T-helper 9 cell (primary cell): Measurements from ENCODE around the gene C14orf132.
"Not testable (repeated sequence)": the region's sequence is repeated elsewhere in the genome, so short reads cannot be mapped to it uniquely, and the experiment has no call there.

Experiments used
- DNase-seq: peaks from one replicate; pipeline ENCODE4 v3.0.0-alpha.2; 2020

Gene C14orf132

DNA sequence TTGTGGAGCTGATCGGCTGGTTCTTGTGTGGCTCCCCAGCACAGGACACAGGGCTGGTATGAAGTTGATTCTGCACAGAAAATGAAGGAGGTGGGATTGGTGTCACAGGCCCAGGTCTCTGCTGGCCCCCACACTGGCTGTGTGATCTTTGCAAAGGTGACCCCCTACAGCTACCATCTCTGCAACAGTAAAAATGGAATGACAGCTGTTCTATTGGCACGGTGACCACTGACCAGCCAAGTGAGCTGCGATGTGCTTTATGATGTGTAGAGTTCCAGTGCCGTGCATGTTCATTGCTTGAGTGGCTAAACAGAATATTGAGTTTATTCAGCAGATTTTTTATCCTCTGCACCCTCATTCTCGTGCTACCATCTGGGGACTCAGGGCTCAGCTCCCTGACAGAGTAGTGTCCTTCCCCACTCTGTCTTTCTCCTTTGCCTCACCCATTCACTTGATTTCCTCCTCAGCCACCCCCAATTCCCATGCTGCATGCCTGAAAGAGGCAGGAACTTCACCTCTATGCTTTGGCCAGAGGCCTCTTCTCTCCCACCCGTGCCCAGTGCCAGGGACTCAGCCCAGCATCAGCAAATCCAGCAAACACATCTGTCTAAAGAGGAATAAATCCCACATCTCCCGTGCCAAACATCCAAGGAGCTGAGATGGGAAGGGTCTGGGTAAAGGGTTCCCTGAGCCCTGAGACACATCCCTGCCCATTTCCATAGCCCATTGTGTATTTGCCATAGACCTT lies 21.2 kb downstream of the C14orf132 start:
- no peak for DNase-seq

DNA sequence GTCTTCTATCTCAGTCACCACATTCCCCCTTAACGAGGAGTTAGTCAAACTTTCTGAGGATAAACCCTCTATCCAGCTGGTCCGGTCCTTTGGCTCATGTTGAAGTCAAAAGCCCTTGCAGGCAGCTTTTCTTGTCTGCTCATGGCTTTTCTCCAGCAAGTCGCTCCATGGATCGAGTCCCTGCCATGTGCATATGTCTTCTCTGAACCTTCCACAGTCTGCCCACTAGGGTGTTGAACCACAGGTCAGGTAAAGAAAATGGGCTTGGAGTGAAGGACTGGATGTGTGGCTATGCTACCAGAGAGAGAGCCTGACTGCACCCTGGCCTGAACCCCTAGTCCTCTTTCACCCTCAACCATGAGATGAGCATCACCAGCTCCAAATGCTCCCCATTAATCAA lies 22.8 kb downstream of the C14orf132 start:
- no peak for DNase-seq

DNA sequence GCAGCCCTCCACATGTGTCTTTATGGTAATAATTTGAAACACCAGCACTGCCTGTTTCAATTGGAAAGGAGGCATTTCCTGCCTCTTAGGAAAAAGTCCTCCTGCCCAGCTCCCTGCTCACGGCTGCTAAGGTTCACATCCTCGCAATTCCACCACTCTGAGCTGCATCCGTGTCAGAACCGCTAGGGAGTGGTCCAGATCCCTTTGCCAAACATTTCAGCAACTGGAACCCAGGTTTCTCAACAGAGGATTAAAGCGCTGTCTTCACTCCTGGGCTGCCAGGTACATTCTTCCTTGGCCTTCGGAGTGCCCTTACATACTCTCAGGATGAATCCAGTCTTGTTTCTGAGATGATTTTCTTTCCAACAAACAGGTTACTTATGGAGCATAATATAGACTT lies 23.3 kb downstream of the C14orf132 start:
- DNase-seq = no peak

DNA sequence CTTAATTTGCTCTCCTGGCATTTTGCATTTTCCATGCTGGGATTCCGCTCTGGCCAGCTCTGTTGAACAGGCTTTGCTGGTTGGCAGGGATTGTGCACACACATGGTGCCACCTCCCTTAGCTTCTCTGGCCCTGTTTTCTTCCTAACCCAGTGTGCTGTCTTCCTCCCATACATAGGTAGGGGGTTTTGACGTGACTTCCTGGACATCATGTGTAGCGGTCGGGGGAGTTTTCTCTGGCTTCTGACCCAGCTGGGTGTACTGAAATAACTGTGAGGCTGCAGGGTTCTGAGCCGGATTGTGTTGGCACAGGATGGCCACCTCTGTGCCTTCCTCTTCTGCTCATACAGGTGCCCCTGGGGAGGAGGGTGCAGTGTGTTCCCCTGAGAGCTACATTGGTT lies 25.7 kb downstream of the C14orf132 start:
- DNase-seq = no peak

DNA sequence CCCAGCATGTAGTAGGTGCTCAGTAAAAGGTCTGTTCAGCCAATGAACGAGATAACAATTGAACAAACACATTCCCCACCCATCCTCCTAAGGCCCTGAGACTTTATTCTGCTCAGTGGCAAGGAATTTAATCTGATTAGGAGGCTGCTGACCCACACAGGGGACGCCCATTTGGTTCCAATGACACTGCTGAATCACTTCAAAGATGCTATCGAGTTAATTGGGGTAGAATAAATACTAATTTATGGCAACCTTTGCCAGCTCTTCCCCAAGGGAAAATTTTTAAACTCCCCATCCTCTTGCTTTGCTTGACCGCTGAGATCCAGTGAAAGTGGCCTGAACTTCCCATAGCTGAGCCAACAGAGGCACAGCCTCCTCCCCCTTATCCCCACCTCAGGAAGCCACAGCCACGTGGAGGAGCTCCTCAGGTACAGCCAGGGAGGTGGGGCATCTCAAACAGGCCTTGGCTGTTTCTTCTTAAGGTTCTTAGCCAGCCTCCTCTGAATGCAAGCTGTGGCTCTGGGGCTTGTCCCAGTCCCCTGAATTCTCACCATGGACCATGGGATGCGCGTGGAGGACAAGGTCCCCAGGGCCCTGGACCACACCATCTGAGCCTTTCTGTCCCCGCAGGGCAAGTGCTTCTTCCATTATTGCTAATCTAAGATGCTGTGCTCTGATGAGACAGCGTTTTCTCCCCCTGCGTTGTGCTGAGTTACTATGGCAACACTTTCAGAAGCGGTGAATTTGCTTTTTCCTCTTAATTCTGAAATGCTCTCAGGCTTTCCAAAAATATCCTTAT lies 26.7 kb downstream of the C14orf132 start:
- DNase-seq = no peak

DNA sequence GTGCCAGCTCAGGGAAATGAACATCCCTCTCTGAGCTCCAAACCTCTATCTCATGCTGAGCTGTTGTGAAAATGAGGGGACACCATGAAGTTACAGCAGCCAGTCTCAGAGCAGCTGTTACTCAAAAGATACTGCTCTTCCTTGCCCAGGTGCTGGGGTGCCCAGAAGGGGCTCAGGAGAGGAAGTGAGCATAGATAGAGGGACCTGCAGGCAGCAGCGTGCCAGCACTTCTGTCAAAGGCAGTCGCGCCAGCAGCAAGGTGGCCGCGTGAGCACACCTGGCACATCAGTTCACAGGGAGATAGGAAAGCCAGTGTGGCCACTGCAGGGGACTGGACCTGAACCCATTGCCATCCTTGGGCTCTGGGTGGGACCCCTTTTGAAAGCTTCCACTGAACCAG lies 27.8 kb downstream of the C14orf132 start:
- no peak for DNase-seq

DNA sequence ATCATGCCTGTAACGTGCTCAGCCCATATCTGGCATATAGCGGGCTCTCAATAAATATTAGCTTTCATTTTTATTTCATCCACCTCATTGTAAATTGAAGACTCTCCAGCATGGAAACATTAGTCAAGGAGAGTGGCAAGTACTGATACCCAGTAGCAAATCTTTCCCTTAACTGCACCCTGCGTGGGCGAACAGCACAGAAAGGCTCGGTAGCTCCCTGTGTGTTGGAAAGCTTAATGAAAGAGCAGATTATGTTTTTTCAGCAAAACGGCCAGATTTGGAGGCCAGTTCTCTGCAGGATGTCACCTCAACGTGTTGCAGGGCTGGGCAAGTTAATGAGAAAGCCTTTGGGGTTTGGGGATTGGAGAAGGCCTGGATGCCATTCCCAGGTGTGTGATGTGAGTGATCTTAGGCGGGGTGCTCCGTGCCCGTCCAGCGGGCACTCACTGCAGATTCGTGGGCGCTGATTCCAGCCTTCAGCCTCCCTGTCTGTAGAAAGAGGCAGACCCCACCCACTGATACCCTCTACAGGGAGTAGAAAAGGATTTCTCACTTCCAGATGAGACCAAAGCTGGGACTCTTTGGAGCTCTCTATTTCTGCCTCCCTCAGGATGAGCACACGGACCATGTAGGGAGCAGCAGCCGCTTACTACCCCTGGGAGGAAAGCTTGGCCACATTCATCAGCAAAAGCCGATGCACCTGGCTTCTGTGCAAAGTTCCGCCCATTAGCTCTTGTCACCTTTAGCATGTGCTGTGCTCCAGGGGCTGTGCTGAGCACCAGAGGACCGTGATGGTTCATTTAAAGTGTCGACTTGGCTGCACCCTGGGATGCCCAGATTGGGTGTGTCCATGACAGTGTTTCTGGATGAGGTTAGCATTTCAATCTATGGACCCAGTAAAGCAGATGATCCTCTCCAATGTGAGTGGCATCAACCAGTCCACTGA lies 29.1 kb downstream of the C14orf132 start:
- no peak for DNase-seq

DNA sequence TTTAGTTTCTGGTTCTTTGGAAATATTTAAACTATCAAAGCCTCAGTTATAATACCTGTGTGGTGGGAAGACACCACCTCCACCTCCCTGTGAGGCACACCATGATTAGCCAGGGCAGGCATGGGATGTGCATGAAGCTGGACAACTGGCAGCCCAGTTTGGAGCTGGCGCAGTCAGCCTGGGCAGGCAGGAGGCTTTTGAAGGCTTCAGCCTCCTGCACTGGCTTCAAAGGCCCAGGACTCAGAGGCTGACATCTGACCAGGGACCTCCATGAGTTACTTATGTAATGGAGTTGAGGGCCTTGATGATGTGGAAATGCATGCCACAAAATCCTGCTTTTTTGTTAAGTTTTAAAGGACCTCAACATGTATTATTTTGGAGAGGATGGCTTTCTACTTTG lies 30.3 kb downstream of the C14orf132 start:
- no peak for DNase-seq

DNA sequence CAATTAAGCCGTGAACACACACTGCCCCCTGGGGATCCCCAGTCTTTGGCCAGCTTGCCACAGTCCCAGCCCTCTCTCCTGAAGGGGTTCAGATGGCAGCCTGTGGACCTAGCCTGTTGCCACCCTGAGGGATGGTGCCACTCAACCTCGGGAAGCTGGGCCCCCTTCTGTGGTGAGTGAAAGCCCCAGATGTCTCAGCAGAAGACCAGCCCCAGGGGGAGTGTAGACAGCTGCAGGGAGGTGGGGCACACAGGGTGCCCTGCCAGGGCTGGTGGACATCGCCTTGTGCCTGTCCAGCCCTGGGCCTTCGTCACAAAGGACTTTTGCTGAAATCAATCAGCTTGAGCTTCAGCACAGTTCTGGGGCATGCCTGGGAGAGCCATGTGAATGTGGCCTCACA lies 32.4 kb downstream of the C14orf132 start:
- DNase-seq = no peak

DNA sequence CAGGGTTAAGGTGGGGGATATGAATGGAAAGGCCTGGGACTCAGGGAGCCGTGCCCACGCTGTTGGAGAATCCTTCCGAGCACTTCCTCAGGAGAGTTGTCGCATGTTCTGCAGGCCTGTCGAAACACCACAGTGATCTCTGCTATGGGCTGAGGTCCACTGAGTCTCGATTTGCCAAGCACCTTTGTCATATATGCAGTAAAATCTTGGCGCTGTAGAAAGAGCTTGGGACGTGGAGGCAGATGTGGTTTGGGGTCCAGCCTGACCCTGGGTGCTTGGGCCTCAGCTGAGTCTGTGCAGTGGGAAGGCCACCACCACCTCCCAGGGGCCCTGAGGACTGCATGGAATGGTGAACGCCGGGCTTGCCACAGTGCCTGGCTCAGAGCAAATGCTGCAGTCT lies 32.9 kb downstream of the C14orf132 start:
- DNase-seq = no peak

DNA sequence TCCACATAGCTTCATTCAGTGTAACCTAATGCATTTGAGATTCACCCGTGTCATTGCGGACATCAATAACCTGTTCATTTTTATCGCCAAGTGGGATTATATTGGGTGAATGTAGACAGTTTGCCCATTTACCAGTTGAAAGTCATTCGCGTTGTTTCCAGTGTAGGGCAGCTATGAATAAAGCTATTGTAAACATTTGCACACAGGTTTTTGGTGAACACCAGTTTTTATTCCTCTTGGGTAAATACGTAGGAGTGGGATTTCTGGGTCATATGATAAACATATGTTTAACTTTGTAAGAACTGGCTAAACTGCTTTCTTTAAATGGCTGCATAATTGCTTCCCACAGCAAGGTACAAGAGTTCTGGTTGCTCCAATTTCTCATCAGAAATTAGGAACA lies 33.6 kb downstream of the C14orf132 start:
- DNase-seq = no peak

DNA sequence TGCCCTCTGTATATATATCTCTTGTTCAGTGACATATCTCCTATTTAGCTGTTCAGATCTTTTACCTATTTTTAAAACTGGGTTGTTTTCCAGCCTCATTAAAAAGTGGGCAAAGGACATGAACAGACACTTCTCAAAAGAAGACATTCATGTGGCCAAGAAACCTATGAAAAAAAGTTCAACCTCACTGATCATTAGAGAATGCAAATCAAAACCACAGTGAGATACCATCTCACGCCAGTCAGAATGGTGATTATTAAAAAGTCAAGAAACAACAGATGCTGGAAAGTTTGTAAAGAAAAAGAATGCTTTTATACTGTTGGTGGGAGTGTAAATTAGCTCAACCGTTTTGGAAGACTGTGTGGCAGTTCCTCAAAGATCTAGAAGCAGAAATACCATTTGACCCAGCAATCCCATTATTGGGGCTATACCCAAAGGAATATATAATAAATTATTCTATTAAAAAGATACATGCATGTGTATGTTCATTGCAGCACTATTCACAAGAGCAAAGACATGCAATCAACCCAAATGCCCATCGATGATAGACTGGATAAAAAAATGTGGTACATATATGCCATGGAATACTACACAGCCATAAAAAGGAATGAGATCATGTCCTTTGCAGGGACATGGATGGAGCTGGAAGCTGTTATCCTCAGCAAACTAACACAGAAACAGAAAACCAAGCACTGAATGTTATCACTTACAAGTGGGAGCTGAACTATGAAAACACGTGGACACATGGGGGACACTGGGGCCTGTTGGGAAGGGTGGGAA lies 34.3 kb downstream of the C14orf132 start:
- DNase-seq = not testable (repeated sequence)

DNA sequence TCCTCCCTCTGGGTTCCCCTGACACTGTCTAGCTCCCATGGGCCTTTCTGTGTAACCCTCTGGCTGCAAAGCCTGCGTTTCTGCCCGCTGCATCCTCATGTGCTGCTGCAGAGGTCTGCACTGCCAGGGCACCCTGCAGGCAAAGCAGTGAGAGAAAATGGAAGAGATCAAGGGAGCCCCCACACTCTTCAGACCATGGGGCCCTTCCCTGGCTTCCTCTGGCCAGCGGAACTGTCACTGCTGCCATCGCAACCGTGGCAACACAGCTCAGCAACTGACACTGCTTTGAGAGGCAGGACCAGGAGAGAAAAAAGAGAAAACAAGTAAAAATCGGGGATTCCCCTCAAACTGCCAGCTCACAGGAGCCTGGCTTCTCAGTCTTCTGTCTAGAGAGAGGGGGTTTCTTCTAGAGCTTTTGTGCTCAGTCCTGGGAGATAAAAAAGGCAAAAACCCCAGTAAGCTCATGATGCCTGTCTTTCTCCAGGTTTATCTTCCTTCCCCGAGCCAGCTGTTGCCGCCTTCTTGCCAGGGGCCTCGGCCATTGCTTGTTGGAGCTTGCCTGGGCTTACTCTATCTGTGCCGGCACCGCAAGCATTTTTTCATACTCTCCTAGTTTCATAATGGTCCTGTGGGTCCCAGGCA lies 38.9 kb downstream of the C14orf132 start:
- DNase-seq = no peak

DNA sequence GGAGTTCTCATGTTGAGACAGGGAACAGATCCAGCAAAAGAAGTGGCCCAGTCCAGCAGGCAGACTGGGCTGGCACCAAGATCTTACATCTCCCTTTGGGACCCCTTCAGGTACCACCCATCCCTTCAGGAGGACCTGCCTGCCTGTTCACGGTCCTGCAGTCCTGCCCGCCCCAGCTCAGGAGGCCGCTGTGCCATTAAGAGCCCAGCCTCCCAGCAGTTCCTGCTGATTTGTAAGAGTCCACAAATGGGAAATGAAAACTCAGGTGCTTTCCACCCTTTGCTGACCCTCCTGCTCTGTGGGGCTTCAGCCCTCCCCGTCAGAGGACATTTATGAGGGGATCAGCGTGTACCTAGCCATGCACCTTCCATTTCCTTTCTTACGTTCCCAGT lies 39.5 kb downstream of the C14orf132 start:
- DNase-seq = no peak

DNA sequence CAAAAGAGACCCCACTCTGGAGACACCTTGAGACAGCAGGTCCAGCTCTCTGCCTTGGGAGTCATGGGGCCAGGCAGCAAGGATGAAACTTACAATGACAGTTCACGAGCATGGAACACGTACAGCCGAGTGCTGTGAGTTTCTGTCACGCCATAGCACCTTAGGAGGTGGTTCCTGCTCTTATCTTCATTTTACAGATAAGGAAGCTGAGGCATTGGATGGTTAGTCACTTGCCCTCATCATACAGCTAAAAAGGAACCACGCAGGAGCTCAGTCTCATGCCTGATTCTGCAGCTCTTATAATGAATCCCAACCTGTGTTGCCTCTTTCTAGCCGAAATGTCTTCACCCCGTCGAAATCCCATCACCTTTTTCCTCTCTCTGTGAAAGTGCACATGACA lies 39.9 kb downstream of the C14orf132 start:
- no peak for DNase-seq

DNA sequence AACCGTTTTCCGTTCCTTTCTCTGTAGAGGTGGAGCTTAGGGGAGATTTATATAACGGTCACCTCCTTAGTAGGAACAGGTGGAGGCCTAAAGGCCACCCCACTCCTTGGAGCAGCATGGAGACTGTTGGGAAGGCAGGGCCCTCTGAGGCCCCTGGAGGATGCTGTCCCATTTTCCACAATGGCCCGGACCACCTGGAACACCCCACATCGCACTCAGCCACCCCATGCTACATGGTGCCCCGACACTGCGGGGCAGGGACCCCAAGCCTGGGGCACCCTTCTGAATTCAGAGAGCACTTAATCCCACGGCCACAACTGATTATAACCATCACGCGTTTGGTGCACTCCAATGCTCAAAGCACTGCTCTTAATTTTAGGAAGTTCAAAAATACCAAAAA lies 41.4 kb downstream of the C14orf132 start:
- DNase-seq = no peak

DNA sequence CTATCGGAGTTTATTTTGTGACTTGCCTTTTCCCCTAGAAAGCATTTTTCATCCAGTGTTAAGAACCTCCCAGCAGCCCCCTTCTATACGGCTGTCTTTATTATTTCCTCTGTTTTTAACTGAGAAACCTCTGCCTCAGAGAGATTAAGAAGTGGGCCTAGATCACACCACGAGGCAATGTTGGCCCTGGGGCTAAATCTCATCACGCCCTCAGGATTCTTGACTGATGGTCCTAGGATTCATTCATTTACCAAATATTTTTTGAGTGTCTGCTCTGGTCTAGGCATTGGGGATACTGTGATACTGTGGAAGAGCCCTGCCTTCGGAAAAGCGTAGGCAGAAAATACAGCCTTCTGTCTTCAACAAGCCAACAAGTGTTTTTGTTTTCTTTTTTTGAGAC lies 42.1 kb downstream of the C14orf132 start:
- no peak for DNase-seq

DNA sequence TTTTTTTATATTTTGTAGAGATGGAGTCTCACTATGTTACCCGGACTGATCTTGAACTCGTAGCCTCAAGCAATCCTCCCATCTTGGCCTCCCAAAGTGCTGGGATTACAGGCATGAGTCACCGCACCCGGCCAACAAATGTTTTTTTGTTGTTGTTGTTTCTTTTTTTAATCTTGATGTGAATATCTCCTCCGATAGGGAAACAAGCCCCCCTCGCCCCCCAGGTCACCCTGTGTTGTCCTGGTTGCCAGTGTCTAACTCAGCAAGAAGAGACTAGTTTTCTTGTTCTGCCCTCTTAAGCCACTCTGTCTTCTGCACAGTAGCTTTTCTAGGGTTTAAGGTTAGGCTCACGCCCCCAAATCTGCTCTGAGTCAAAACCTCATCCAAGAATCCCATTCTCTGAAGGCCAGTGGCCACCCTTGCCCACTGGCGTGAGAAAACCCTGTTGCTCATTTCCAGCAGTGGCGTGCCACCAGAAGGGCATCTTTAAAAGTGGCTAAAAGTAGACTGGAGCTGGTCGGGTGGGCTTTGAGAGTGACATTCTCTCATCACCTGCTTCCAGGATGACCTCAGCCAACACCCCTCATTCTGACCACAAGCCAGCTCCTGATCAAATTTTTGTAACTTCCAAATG lies 42.7 kb downstream of the C14orf132 start:
- no peak for DNase-seq

DNA sequence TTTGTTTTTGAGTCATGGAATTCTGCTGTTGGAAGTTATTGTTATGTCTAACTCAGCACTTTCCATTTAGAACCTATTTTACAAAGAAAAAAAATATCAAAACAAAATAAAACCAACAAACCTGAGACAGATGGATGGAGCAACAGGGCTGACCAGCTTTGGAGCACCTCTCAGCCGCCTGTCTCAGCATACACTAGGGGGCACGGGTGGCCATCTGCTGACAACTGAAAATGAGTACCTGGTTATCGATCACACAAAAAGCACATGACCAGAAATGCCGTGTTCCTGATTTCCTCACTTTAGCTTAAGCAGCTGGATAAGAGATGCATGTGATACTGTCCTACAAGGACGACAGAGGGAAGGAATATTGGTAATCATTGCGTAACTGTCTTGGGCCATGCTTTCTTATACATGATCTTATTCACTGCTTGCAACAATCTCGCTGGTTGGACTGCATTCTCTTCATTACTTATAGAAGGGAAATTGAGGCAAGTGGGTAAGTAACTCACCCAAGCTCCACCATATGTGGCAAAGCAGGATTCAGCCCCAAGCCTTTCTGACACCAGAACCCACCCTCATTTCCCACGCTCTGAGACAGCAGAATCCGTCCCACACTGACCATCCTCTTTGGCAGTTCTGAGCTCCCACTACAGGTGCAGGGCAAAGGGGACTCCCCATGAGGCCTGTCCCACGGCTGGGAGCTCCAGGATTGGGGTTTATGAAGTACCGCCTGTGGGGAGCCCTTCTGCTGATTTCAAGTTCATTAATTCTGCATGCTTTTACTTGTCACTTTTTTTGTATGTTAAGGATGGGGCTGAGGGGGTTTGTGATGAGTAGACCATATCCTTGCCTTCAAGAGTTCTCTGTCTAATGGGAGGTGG lies 43.5 kb downstream of the C14orf132 start:
- no peak for DNase-seq

DNA sequence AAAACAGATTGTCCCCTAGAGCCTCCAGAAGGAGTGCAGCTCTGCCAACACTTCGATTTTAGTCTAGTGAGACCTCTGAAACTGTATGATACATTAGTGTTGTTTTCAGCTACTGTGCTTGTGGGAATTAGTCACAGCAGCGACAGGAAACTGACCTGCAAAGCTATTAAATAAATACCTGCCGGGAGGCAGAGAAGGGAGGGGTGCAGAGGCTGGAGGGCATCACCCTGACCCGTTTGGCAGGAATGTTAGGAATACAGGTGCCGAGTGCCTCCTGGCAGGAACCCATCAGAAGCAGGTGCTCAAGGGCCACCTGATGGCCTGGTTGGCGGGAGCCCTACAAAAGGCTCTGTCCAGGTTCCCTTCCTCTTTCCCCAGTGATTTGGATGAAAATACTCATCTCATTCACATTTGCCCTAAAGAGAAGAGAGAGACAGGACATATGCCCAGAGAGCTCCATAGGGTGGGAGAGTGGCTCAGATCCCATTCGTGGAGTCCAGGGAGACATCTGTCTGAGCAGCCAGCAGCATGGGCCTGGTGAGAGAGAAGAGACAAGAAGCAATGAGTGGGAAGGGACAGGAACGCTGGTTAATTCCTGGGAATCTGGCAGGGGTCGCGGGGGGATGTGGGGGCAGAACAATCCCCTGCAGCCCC lies 44.6 kb downstream of the C14orf132 start:
- no peak for DNase-seq
